HG02943 (cell line): Measurements from ENCODE around the gene C19orf33.

Experiments used
- ATAC-seq: cut with Tn5 transposase; IDR thresholded peaks from one replicate; pipeline ENCODE4 v1.9.1; 2021; ENCODE audit warnings: mild to moderate bottlenecking, low read depth, moderate library complexity; ENCODE audit not compliant: unreplicated experiment

Gene C19orf33

DNA sequence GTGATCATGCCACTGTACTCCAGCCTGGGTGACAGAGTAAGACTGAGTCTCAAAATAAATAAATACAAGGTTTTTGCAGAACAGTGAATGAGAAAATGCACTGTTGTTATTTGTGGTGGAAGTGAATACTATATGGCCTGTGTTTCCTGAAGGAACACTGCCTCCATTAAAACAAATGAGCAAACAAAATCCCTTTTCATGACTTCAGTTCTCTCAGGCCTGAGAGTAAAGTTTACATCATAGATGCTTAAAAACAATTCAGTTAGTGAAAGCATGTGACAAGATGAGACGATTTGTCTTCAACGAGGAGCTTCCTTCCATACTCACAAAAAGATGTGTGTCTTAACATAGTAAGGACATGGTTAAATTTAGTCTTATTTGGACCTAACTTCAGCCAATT, 25.3 kb upstream of the C19orf33 start:
- ATAC-seq, result no peak

DNA sequence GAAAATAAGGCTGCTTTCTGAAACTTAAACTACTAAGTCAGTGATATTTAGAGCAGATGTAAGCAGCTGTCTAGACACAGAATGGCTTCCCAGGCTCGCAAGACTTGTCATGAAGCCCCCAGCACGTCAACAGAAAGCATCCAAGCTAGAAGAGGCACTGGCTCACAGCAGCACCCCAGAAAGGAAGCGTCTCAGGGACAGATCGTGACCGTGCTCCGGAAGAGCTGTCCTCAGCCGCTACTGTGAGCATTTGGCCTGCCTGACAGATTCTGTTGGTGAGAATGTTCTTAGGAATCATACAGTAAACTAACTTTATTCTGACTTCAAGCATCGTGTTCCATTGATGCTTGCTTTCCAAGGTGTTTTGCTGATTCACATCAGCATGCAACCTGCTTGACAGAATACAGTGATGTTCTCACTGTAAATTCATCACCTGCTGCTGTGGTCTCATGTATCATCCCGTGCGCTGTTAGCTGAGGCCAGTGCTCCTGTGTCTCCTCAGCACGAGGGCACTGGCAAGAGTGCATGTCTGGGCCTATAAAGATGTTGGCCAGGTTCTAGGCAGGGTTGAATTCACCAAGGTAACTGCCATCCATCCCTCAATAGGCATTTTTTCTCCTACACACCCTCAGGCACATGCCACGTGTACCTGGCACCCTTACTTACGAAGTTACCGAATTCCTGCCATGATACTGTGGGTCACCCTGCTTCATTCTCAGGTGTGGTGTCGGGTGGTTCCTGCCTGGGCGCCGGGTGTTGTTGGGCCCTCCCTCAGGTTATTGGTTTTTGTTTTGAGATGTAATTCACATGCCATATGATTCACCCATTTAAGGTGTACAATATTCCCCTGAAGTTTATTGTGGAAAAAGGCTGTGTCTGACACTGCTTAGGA, 23.8 kb upstream of the C19orf33 start:
- no peak for ATAC-seq

GRCh38 chr19:38281811-38282566, 22.1 kb upstream of the C19orf33 start:
- no peak for ATAC-seq

- no peak for ATAC-seq
These were observed 20.8 kb upstream of the C19orf33 start for GRCh38 chr19:38283271-38283670.

GRCh38 chr19:38284422-38284821, 19.6 kb upstream of the C19orf33 start:
- no peak for ATAC-seq

- no peak for ATAC-seq
These were observed 18.5 kb upstream of the C19orf33 start for GRCh38 chr19:38285567-38285966.

GRCh38 chr19:38287604-38288003, 16.4 kb upstream of the C19orf33 start:
- no peak for ATAC-seq

DNA sequence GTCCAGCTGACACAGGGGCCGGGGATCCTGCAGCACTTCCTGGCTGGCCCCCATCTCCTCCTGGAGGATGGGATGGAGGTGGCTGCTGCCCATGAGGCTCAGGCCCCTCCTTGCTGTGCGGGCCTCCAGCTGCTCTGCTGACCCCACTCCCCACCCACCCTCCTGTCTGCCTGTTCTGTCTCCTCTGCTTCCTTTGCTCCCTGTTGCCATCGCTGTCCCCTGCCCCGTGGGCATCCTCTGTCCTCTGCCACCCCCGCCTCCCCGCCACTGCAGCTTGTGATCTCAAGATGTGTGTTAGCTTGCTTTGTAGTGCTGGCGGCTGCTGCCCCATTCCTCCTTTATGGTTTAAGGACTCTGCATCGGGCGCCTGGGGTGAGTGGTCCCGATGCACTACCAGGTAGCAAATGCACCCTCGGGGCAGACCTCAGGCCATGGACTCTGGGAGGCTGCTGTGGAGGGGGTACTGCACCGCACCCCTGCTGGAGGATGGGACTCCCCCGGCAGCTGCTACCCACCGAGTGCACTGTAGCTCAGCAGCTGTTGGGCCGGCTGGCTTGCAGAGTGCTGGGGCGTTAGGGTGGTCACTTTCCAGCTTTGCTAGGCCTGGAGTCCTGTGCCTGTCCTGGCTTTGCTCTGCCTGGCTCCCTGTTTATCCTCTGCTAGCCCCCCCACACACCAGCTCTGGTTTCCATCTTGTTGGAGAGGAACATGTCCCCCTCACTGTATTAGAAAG, 15.8 kb upstream of the C19orf33 start:
- ATAC-seq, result no peak

DNA sequence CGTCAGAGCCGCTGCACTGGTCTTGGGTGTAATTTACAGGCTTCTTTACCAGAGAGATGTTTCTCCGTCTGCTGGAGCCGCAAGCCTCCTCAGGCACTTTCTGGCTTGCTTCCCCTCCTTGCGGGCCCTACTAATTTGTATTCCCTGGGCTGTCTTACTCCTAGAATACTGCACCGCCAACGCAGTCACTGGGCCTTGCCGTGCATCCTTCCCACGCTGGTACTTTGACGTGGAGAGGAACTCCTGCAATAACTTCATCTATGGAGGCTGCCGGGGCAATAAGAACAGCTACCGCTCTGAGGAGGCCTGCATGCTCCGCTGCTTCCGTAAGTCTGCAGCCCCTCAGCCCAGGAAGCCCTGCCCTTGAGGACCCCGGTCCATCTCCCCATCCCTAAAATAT, 14.1 kb upstream of the C19orf33 start:
- no peak for ATAC-seq

- ATAC-seq, result no peak
These were observed 13.4 kb upstream of the C19orf33 start for GRCh38 chr19:38290631-38291147.

DNA sequence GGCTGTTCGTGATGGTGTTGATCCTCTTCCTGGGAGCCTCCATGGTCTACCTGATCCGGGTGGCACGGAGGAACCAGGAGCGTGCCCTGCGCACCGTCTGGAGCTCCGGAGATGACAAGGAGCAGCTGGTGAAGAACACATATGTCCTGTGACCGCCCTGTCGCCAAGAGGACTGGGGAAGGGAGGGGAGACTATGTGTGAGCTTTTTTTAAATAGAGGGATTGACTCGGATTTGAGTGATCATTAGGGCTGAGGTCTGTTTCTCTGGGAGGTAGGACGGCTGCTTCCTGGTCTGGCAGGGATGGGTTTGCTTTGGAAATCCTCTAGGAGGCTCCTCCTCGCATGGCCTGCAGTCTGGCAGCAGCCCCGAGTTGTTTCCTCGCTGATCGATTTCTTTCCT, 12.2 kb upstream of the C19orf33 start:
- ATAC-seq, result no peak

DNA sequence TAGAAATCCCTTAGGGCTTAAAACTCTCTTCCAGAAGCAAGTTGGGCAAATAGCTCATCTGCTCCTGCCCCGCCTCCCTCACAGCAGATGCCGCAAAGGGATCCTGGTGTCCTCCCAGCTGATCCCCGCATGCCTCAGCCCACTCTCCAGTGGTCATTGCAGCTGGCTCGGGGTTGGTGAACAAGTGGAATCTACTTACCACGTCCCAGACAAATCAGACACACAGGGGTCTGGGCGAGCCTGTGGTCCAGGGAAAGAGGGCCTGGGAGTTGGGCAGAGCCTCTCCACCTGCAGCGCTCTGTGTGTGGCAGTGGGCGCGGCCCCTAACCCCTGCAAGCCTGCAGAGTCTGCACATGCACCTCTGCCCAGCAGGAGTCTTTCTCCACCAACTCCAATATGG, 10.8 kb upstream of the C19orf33 start:
- no peak for ATAC-seq

- no peak for ATAC-seq
These were observed 10.0 kb upstream of the C19orf33 start for GRCh38 chr19:38294090-38294489.

GRCh38 chr19:38298821-38299680, 5.0 kb upstream of the C19orf33 start:
- no peak for ATAC-seq

GRCh38 chr19:38304352-38304865, 358 bp downstream of the C19orf33 start:
- no peak for ATAC-seq

DNA sequence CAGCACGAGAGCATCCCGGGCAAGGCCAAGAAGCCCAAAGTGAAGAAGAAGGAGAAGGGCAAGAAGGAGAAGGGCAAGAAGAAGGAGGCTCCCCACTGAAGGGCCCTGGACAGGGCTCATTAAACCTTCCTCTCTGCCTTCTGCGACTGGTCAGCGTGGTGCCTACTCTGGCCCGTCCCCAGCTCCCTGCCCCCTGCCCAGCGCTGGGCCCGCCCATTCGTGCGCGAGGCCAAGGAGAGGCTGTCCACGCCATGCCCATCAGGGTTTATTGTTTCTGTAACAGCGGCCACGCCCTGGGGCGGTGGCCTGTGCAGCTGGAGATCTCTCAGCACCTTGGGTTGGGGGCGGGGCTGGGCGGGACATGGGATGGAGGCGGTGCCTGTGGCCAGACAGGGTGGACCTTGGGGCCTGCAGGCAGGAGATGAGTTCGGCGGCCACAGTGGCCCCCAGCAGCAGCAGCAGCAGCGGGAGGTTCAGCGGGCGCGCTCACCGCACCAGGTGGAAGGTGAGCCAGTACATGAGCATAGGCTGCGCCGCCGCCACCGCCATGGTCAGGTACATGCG, 897 bp downstream of the C19orf33 start:
- no peak for ATAC-seq

GRCh38 chr19:38306236-38306635, 2.2 kb downstream of the C19orf33 start:
- ATAC-seq, result no peak

DNA sequence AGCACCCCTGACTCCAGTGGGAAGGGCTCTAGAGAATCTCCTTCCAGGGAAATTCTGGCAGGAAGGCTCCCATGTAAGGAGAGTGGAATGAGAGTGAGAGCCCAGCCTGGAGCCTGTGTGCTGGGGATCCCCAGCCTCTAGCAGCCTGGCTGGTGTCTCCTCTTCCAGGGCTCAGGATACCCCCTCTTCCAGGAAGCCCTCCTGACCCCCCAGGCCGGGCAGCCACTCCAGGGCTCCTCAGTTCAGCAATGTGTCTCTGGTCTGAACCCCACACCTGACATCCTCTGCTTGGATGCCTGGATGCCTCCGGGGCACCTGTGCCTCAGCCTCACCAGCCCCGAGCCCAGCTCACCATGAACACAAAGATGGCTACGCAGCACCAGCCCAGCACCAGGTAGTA, 3.0 kb downstream of the C19orf33 start:
- ATAC-seq, result no peak

GRCh38 chr19:38307597-38307996, 3.5 kb downstream of the C19orf33 start:
- no peak for ATAC-seq
